Liver (tissue), 3 donors: ENCODE data around the gene BICDL1.

Experiments
- EGR1 ChIP-seq, 2 donors: IDR thresholded peaks; 2 replicates each; pipeline ENCODE4 v1.6.1; 2016 to 2018; ENCODE audit warnings: antibody characterized with exemption in 2 of 2, low read depth in 2 of 2
- FOXA1 ChIP-seq: IDR thresholded peaks from 2 replicates; pipeline ENCODE4 v1.6.1; 2016; ENCODE audit warnings: antibody characterized with exemption
- GABPA ChIP-seq, 2 donors: IDR thresholded peaks in 1 of 2; conservative IDR thresholded peaks in 1 of 2; 2 replicates each; pipeline ENCODE4 v1.6.1; 2016; ENCODE audit warnings: antibody characterized with exemption in 2 of 2, mild to moderate bottlenecking in 1 of 2, moderate library complexity in 1 of 2
- HNF4A ChIP-seq, 2 donors: conservative IDR thresholded peaks; 2 replicates each; pipeline ENCODE4 v1.6.1; 2016; ENCODE audit warnings: antibody characterized with exemption in 2 of 2, mild to moderate bottlenecking in 2 of 2
- JUND ChIP-seq, 2 donors: IDR thresholded peaks; 2 replicates each; pipeline ENCODE4 v1.6.1; 2016; ENCODE audit warnings: antibody characterized with exemption in 2 of 2
- RAD21 ChIP-seq, 2 donors: IDR thresholded peaks; 2 replicates each; pipeline ENCODE4 v1.6.1; 2016; ENCODE audit warnings: antibody characterized with exemption in 2 of 2, mild to moderate bottlenecking in 2 of 2
- SP1 ChIP-seq: IDR thresholded peaks from 2 replicates; pipeline ENCODE4 v1.6.1; 2018; ENCODE audit warnings: antibody characterized with exemption, mild to moderate bottlenecking
- TAF1 ChIP-seq: conservative IDR thresholded peaks from 2 replicates; pipeline ENCODE4 v1.6.1; 2016; ENCODE audit warnings: antibody characterized with exemption, mild to moderate bottlenecking
- YY1 ChIP-seq: IDR thresholded peaks from 2 replicates; pipeline ENCODE4 v1.6.1; 2016; ENCODE audit warnings: antibody characterized with exemption, mild to moderate bottlenecking
- TF ChIP-seq, protein P1 (sequence below): fragments of 150-350 bp; IDR thresholded peaks from 2 replicates; pipeline ENCODE4 v1.5.1; 2017; ENCODE audit warnings: improper control_type of control experiment, low read depth, low read length; ENCODE audit not compliant: missing input control
- TF ChIP-seq, protein P2 (sequence below): IDR thresholded peaks from 2 replicates; pipeline ENCODE4 v1.6.1; 2016; ENCODE audit warnings: antibody characterized with exemption, mild to moderate bottlenecking
- TF ChIP-seq, protein P3 (sequence below): IDR thresholded peaks from 2 replicates; pipeline ENCODE4 v1.6.1; 2016; ENCODE audit warnings: antibody characterized with exemption
- TF ChIP-seq, protein P4 (sequence below): IDR thresholded peaks from 2 replicates; pipeline ENCODE4 v1.6.1; 2016; ENCODE audit warnings: antibody characterized with exemption
- donor health status: healthy.
- donor health status: healthy.

DNA sequence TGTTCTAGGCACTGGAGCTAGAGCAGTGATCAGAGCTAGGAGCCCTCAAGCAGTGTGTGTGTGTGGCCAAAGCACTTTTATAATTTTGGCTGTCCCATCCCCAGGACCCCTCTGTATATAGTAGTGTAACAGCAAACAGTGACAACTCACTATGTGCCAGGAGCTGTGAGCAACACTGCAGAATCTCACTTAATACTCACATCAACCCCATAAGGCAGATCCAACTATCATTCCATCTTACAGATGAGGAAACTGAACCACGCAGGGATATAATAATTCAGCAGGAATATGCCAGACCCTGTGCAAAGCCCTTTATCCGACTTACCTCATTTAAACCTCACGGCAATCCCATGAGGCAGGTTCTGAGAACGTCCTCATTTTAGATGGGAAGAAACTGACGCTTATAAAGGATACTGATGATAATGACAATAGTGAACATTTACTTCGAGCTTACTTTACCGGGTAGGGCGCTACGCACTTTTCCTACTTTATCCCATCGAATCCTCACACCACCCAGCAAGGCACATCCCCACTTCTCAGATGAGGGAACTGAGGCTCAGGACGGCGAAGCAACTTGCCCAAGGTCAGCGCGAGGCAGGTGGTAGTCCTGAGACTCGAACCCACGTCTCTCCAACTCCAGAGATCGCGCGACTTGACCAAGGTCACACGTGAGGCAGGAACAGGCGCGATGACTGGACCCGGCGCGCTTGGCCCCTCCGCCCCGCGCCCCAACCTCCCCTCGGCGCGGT, 126.8 kb downstream of the BICDL1 start:
- TF ChIP-seq, protein P1, sequence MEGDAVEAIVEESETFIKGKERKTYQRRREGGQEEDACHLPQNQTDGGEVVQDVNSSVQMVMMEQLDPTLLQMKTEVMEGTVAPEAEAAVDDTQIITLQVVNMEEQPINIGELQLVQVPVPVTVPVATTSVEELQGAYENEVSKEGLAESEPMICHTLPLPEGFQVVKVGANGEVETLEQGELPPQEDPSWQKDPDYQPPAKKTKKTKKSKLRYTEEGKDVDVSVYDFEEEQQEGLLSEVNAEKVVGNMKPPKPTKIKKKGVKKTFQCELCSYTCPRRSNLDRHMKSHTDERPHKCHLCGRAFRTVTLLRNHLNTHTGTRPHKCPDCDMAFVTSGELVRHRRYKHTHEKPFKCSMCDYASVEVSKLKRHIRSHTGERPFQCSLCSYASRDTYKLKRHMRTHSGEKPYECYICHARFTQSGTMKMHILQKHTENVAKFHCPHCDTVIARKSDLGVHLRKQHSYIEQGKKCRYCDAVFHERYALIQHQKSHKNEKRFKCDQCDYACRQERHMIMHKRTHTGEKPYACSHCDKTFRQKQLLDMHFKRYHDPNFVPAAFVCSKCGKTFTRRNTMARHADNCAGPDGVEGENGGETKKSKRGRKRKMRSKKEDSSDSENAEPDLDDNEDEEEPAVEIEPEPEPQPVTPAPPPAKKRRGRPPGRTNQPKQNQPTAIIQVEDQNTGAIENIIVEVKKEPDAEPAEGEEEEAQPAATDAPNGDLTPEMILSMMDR, result no peak
- TF ChIP-seq TAF1 (no peak), SP1 (no peak), RAD21 (IDR thresholded peaks at IDR 0.05) (no peak), HNF4A (conservative IDR thresholded peaks at IDR 0.05) (no peak), JUND (IDR thresholded peaks at IDR 0.05) (no peak), EGR1 (IDR thresholded peaks at IDR 0.05; ENCODE audit: low read depth in 2 of 2) (no peak), GABPA (IDR thresholded peaks at IDR 0.05 in 1 of 2, conservative IDR thresholded peaks at IDR 0.05 in 1 of 2) (no peak), YY1 (no peak), FOXA1 (no peak)
- TF ChIP-seq, protein P2, sequence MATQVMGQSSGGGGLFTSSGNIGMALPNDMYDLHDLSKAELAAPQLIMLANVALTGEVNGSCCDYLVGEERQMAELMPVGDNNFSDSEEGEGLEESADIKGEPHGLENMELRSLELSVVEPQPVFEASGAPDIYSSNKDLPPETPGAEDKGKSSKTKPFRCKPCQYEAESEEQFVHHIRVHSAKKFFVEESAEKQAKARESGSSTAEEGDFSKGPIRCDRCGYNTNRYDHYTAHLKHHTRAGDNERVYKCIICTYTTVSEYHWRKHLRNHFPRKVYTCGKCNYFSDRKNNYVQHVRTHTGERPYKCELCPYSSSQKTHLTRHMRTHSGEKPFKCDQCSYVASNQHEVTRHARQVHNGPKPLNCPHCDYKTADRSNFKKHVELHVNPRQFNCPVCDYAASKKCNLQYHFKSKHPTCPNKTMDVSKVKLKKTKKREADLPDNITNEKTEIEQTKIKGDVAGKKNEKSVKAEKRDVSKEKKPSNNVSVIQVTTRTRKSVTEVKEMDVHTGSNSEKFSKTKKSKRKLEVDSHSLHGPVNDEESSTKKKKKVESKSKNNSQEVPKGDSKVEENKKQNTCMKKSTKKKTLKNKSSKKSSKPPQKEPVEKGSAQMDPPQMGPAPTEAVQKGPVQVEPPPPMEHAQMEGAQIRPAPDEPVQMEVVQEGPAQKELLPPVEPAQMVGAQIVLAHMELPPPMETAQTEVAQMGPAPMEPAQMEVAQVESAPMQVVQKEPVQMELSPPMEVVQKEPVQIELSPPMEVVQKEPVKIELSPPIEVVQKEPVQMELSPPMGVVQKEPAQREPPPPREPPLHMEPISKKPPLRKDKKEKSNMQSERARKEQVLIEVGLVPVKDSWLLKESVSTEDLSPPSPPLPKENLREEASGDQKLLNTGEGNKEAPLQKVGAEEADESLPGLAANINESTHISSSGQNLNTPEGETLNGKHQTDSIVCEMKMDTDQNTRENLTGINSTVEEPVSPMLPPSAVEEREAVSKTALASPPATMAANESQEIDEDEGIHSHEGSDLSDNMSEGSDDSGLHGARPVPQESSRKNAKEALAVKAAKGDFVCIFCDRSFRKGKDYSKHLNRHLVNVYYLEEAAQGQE, result no peak
- TF ChIP-seq, protein P3, sequence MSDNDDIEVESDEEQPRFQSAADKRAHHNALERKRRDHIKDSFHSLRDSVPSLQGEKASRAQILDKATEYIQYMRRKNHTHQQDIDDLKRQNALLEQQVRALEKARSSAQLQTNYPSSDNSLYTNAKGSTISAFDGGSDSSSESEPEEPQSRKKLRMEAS, result no peak
- TF ChIP-seq, protein P4, sequence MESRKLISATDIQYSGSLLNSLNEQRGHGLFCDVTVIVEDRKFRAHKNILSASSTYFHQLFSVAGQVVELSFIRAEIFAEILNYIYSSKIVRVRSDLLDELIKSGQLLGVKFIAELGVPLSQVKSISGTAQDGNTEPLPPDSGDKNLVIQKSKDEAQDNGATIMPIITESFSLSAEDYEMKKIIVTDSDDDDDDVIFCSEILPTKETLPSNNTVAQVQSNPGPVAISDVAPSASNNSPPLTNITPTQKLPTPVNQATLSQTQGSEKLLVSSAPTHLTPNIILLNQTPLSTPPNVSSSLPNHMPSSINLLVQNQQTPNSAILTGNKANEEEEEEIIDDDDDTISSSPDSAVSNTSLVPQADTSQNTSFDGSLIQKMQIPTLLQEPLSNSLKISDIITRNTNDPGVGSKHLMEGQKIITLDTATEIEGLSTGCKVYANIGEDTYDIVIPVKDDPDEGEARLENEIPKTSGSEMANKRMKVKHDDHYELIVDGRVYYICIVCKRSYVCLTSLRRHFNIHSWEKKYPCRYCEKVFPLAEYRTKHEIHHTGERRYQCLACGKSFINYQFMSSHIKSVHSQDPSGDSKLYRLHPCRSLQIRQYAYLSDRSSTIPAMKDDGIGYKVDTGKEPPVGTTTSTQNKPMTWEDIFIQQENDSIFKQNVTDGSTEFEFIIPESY, result peak; percentile 79
